Measurements from ENCODE around the gene ART3.
A peak's percentile ranks its signal among the peaks of the same experiment; 100 is the strongest.

The ART3 gene

DNA sequence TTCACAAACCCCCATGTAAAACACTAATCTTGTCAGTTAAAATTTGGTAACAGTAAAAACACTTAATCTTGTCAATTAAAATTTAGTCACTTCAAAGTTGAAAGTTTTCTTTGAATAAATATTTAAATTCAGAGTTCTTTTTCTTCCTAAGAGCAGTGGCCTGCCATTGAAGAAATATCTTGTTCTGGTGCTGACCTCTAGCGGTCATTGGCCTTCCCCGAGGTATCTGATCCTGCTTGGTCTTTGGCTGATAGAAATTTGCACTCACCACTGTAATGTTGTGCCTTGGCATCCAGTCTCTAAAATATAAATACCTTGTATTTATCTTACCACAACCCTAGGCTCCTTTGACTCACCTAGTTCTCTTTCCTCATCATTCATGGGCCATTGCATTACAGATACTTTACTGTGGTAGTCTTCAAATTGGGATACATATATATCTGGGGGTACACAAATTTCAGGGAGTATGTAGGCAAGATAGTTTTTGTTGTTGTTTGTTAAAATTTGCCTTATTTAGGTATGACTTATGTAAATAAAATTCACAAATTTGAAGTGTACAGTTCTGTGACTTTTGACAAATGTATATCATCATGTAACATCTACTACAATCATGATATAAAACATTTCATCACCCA lies 6.7 kb upstream of the ART3 start:
- DNase-seq (ENCODE audit: low read depth in 4 of 4, low spot score in 1 of 4), result peak; percentile 49 to 60 (median 53)

DNA sequence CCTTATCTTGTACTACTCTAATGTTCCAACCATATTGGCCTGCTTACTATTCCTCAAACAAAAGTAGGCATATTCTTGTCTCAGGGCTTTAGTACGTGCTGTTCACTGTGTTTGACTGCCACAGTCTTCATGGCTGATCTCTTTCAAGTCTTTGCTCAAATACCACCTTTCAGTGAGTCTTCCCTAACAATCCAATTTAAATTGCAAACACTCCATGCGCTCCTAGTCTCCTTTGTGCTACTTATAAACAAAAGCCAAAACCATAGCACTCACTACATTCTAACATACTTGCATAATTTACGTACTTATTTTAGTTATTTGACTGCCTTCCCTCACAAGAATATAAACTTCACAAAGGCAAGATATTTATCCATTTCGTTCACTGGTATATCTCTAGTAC lies 1.7 kb upstream of the ART3 start:
- DNase-seq (ENCODE audit: low read depth in 4 of 4, low spot score in 1 of 4), result no peak

DNA sequence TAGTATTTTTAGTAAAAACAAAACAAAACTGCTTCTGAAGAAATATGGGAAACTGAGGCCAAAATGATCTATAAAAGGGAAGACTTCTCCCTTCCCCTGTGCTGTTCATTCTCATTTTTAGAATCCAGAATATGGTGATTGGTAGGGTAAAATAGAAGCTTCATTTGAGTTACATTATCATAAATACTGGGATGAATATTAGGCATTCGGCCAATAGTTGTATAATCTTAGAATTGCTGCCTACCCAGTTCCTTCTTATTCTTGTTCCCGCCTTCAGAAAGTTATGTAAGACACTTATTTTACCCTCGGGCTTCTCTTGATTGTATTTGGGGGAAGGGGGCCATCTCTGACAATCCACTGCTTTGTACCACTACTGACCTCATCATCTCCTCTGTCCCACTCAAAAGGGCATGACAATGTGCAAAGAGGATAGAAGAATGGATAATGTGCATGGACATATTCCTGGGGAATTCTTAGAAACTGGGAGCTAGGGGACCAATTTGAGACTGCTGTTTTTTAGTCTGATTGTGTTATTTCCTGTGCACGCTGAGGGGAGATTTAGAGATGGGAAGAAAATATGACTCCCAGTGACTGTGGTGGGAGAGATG lies 588 bp downstream of the ART3 start:
- DNase-seq (ENCODE audit: low read depth in 4 of 4, low spot score in 1 of 4), result no peak

DNA sequence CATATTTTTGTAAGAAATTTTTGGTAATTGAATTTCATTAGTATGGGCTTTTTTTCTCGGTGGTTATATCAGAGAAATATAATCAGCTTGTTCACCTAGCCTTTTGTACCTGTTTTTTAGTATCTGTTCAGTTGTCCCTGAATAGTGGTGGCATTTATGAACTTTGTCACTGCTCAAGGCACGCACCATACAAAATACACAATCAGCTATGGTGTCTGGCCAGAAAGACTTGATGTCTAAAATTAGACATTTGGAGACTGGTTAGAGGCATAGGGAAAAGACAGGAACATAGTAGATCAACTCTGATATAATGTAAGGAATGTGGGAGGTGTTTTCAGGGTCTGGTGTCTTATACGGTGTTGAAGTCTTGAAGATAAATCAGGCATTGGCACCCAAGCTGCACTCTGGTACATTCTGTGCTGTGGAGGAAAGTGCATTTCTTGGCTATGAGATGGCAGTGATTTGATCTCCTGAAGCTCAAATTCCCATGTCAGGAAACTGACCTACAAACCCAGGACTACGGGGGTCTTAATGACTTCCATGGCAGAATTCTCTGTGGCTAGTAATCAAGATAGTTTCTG lies 3.6 kb downstream of the ART3 start:
- no peak for DNase-seq (ENCODE audit: low read depth in 4 of 4, low spot score in 1 of 4)

DNA sequence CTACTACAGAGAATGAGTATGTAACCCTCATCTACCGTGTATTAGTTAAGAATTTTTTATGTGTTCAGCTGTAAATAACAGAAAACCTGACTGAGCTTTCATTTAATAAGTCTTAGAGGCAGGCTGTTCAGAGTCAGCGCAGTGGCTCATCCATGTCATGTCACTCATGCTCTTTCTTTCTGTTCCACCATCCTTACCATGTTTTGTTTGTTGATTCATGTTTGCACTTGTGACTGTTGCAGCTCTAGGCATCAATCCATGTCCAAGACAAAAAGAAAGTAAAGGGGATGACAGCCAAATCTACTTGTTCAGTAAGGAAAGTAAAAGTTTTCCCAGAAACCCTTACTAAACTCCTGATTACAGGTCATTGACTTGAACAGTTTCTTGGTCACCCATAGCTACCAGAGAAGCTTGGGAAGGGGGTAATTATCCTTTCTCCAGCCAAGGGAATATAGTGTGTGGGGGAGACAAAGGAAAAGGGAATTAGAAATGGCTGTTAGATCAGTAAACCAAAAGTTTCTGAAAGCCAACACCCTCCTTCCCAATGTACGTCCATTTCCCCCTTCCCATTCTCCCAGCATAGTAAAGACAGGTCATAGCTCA lies 9.0 kb downstream of the ART3 start:
- DNase-seq (ENCODE audit: low read depth in 4 of 4, low spot score in 1 of 4), result no peak

DNA sequence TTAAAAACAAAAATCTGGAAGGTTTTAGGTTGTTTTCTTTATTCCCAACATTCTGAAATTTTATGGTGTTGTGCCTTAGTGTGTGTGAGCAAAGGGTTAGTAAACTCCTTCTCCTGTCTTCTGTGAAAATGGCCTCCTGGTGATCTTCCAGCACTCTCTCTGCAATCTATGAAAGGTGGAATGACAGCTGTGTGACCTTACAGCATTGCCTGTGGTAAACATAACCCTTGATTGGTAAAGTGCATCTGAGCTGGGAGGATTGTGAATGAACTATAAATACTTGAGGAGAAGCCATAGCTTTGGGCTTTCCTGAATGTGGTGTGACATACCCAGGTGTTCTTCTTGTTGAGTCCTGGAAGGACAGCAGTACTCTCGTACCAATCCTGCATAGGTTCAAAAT lies 10.0 kb downstream of the ART3 start:
- DNase-seq (ENCODE audit: low read depth in 4 of 4, low spot score in 1 of 4), result no peak

DNA sequence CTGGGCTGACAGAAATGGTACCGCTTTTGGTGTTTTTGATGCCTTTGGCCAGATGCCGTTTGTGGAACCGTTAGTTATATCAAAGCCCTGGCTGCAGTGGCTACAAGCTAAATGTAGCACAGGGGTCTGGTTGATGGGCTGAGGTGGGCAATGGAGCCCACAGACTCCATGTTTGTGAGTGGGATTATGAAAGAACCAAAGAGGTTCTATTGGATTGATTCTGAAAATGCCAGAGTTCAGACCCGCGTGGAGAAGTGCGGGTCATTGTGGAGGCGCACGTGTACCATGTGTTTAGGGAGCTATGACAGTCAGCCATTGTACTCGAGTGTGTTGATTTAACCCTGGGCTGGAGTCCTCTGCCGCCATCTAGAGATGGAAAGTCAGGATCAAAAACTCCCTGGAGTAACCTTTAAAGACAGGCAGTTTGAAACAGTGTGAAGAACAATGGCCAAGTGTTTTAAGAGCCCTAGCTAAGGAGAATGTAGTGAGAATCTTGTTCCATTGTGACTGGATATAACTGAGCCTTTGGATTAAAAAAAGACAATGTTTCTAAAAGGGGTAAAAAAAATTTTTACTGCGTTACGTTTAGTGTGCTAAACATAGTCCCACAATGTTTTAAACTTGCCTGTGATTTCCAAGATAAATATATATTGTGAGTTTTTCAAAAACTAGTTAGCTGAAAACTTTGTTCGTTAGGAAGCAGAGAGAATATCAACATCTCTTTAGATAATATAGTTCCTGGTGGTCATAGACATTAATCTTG lies 12.7 kb downstream of the ART3 start:
- no peak for DNase-seq (ENCODE audit: low read depth in 4 of 4, low spot score in 1 of 4)

DNA sequence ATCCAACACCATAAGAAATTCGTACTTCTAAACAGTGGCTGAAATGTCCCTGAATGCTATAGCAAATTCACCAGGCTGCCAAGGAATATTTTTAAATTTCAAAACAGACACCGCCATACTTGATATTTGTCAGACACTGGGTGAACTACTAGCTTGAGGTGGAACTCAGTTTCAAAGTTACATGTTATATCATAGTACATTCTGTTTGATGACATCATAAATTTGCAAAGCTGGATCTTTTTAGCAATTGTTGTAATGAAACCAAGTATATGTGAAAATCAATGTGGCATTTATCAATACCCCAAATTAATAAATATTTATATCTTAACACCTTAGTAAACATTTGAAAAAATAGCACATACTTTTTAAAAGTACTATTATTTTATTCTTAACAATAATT lies 14.2 kb downstream of the ART3 start:
- no peak for DNase-seq (ENCODE audit: low read depth in 4 of 4, low spot score in 1 of 4)

DNA sequence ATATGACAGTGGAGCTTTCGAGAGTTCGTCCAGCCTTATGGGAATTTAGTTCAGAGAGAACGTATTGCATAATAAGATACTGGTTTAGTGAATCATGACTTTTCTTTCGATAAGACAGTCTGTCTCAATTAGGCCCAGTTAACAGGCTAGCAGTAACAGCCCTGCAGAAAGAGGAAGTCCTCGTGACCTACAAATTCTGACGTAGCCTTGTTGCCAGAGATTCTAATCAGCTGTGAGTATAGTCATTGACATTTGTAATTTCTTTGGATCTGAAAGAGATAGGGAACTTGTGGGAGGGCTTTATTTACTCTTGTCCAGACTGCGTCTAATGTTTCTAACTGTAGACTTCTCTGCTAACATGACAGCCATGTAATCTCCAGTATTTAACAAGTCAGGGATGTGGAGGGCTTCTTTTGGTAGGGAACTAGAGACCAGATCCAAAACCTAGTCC lies 15.8 kb downstream of the ART3 start:
- no peak for DNase-seq (ENCODE audit: low read depth in 4 of 4, low spot score in 1 of 4)

DNA sequence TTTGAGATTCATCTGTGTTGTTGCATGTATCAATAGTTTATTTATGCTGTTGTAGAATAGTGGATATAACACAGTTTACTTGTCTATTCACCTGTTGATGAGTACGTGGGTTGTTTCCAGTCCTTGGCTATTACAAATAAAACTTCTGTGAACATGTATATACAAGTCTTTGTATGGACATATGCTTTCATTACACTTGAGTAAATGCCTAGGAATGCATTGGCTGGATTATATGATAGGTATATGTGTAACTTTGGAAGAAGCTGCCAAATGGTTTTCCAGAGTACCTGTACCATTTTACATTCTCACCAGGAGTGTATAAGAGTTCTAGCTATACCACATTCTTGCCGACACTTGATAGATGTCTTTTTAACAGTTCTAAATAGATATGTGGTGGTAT lies 16.5 kb downstream of the ART3 start:
- DNase-seq (ENCODE audit: low read depth in 4 of 4, low spot score in 1 of 4), result no peak

DNA sequence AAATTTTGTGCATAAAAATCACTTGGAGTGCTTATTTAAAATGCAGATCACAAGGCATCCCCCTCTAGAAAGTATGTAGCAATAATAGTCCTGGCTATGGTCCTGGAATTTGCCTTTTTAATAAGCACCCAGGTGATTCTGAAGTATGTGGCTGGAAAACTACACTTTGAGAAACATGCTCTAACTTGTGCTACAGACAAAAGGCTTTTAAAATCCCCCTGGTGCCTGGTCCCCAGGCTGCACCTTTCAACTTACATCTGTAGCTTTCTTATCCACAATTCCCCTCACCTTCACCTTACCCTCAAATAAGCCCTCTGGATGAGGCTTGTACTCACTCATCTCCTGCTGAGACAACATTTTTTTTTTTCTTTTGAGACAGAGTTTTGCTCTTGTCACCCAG lies 21.1 kb downstream of the ART3 start:
- no peak for DNase-seq (ENCODE audit: low read depth in 4 of 4, low spot score in 1 of 4)

DNA sequence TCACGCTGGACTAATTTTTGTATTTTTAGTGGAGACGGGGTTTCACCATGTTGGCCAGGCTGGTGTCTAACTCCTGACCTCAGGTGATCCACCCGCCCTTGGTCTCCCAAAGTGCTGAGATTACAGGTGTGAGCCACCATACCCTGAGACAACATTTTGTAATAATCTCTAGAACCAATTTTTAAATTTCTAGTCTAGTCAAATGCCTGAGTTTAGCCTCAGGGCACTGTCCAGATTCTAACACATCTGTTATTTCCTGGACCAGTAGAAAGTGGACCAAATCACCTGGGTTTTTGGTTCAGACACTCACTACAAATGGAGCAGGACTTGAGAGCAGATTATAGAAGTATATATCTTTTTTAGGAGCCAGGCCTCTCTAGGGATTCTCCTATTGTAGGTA lies 21.6 kb downstream of the ART3 start:
- no peak for DNase-seq (ENCODE audit: low read depth in 4 of 4, low spot score in 1 of 4)

DNA sequence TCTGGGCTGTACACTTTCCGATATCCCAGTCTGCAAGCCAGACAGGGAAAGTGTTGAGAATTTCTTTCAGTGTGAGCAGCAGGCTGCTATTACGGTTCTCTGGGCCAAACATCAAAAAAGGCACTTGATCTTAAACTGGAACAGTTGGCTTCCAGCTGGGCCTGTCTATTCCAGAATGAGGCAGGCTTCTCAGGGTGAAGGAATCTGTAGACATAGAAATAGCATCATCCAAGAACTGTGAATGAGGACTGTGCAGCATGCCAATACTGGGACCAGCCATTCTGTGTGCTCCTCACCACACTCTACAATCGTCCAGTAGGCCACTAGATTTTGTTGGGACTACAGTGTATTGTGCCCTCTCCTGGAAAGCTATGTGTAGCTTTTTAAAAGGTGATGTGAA lies 31.1 kb downstream of the ART3 start:
- DNase-seq (ENCODE audit: low read depth in 4 of 4, low spot score in 1 of 4), result no peak

DNA sequence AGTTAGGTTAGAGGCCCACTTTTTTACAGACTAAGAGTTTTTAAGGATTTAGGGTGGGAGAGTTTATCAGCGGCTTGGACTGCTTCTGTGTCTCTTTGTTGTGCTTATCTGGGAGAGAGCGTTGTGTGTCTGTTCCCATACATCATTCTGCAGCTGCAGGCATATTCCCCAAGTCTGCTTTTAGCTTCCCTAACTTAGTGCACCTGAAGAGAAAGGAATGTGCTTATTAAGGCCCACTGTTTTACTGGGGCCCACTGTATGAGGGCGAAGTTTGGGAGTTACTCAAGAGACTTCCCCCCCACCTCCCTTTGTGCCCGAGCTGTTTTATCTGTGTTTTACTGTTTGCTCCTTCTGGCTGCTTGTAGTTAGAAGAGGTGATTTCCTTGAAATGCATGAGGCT lies 31.9 kb downstream of the ART3 start:
- no peak for DNase-seq (ENCODE audit: low read depth in 4 of 4, low spot score in 1 of 4)

DNA sequence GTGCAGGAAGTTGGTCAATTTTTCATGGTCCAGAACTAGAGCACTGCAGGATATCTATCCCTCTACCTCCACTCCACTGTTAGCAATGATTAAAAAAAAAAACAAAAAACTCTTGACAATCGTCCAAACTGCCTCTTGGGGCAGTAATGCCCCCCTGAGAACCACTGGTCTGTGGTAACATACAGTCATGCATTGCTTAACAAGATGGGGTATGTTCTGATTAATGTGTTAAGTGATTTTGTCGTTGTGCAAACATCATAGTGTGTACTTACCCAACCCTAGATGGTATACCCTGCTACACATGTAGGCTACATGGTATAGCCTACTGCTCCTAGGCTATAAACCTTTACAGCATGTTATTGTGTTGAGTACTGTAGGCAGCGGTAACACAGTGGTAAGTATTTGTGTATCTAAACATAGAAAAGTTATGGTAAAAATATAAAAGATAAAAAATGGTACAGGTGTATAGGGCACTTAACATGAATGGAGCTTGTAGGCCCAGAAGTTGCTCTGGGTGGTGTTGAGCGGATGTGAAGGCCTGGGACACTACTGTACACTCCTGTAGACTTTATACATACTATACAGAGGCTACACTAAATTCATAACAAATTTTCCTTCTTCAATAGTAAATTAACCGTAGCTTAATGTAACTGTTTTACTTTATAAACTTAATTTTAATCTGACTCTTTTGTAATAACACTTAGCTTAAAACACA lies 34.1 kb downstream of the ART3 start:
- DNase-seq (ENCODE audit: low read depth in 4 of 4, low spot score in 1 of 4), result no peak

DNA sequence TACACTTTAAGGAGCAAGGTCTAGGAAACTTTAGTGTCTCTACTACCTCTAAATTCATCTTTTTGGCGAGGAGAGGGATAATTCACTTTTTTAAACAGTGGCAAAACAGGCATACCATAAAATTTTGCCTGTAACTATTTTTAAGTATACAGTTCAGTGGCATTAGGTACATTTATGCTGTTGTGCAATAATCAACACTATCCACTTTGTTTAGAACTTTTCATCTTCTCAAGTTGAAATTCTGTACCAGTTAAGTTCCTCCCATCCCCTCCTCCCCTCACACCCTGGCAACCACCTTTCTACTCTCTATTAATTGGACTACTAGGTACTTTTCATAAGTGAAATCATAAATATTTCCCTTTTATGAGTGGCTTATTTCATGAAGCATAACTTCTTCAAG lies 42.3 kb downstream of the ART3 start:
- no peak for DNase-seq (ENCODE audit: low read depth in 4 of 4, low spot score in 1 of 4)

DNA sequence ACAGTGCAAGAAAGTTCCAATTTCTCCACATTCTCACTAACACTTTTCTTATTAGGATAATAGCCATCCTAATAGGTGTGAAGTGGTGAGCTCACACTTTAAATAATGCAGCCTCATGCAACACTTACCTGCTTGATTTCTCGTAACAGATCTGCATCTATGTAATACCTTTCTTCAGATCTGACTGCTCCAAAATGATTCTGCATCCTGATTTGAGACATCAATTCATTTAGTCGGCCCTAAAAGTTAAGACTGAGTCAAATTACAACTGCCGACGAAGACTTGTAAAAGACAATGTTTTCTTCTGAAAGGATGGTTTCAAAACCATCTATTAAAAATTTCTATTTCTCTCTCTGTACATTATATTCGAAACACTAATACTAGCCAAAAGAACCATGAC lies 43.0 kb downstream of the ART3 start:
- no peak for DNase-seq (ENCODE audit: low read depth in 4 of 4, low spot score in 1 of 4)

DNA sequence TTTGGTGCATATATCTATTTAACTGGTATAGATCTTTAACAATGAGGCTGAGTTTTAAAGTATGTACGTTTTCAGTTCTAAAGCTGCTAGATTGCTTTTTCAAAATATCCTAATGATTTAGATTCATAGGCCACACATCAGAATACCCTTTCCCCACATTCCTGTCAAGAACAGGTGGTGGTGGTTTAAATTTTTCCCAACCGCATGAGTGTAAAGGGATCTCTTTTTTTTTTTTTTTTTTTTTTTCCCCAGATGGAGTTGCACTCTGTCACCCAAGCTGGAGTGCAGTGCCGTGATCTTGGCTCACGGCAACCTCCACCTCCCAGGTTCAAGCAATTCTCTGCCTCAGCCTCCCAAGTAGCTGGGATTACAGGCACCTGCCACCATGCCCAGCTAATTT lies 45.7 kb downstream of the ART3 start:
- no peak for DNase-seq (ENCODE audit: low read depth in 4 of 4, low spot score in 1 of 4)

DNA sequence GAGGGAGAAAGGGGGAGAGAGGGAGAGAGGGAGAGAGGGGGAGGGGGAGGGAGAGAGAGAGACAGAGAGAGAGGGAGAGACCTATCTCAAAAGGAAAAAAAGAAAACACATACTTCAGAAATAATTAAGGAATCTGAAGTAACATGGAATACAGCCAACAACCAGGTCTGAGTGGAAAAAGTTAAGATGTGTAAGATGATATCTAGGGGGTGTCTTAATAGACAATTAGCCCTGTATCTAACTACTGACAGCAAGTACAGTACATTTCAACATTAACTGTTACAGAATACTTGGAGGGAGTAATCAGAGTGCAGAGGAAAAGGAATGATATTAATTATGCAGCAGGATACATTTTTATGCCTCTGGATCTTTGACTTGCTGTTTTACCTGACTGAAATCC lies 51.3 kb downstream of the ART3 start:
- no peak for DNase-seq (ENCODE audit: low read depth in 4 of 4, low spot score in 1 of 4)

DNA sequence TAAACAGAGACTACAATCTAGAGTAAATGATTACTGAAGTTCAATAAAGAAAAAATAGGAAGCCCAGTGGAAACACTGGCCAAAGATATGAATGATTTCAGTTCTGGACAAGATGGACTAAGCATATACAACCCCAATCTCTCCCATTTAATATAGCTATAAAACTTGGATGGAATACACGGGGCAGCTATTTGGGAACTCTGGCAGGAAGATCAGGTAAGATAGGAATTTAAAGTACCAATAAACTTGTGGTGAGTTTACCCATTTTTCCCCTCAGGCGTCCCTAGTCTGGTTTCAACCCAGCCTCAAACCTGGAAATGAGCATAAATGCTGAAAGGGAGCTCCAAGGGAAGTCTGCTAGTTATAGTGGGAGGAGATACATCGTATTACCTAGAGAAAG lies 53.2 kb downstream of the ART3 start:
- DNase-seq (ENCODE audit: low read depth in 4 of 4, low spot score in 1 of 4), result no peak

DNA sequence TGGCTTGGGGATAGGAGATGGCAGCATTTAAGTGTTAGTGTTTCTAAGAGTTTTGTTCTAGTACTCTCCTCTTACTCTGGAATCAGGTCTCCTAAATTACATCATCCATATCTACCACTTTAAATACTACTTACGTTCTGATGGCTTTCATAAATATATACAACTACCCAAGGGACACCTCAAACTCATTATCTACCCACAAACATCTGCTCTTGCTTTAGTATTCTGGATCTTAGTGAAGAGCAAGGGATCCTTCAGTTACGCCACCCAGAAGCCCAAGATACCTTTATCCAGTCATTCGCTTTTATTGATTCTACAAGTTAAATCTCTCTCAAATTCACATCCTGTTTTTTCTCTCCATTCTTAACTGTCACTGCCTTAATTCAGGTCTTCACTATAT lies 66.7 kb downstream of the ART3 start:
- no peak for DNase-seq (ENCODE audit: low read depth in 4 of 4, low spot score in 1 of 4)
